Measurements from ENCODE around the gene CYB5R4. TPM values are rescaled to one million over a fixed set of nuclear protein-coding genes. Genes with fewer than 3 reads are reported as not detected.

Gene CYB5R4
- total RNA-seq, 4 donors from 2014 or later = 4.7 to 13.5 (median 8.7) TPM

DNA sequence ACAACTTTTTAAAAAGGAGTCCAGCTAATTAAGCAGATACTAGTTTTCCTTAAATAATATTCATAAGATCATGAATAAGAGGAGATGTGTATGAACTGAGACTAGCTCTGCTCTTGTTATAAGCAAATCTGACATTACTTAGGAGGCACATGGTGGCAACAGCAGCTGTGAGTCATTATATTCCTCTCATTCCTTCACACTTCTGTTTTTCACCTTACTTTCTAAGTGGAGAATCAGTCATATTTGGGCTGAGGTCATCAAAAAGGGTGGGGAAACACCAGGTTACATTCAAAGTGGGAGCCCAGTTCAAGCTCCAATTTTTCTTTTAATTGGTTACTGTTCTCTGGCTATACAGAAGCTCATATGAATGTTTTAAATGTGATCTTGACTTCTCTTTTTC is 12.3 kb upstream of the CYB5R4 start:
- H3K4me1 ChIP-seq = no peaks in the 10 kb centered on the region
- peaks cover 16% of the 10 kb centered on the region for H3K27me3 ChIP-seq
- TF ChIP-seq POLR2AphosphoS5 (IDR thresholded peaks at IDR 0.05) (no peak), EP300 (IDR thresholded peaks at IDR 0.05) (no peak), POLR2A (IDR thresholded peaks at IDR 0.05) (no peak)
- TF ChIP-seq, protein P1, sequence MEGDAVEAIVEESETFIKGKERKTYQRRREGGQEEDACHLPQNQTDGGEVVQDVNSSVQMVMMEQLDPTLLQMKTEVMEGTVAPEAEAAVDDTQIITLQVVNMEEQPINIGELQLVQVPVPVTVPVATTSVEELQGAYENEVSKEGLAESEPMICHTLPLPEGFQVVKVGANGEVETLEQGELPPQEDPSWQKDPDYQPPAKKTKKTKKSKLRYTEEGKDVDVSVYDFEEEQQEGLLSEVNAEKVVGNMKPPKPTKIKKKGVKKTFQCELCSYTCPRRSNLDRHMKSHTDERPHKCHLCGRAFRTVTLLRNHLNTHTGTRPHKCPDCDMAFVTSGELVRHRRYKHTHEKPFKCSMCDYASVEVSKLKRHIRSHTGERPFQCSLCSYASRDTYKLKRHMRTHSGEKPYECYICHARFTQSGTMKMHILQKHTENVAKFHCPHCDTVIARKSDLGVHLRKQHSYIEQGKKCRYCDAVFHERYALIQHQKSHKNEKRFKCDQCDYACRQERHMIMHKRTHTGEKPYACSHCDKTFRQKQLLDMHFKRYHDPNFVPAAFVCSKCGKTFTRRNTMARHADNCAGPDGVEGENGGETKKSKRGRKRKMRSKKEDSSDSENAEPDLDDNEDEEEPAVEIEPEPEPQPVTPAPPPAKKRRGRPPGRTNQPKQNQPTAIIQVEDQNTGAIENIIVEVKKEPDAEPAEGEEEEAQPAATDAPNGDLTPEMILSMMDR (IDR thresholded peaks at IDR 0.05) = no peak
- H3K9me3 ChIP-seq = no peaks in the 10 kb centered on the region
- H3K4me3 ChIP-seq = no peak overlapping the region
- H3K36me3 ChIP-seq = no peaks in the 10 kb centered on the region
- DNase-seq (ENCODE audit: low spot score in 2 of 2) = no peak
- no peak overlapping the region for H3K27ac ChIP-seq

DNA sequence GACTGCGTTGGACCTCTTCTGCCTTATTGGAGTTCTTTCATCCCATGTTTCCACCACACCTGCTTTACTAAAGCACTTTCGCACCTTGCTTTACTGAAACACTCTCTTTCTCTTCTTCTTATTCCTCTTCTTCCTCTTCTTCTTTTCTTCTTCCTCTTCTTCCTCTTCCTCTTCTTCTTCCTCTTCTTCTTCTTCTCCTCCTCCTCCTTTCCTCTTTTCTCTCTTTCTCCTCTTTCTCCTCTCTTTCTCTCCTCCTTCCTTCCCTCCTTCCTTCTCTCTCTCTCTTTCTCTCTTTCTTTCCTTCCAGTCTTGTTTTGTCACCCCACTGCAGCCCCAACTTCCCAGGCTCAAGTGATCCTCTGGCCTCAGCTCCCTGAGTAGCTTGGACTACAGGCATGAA is 10.4 kb upstream of the CYB5R4 start:
- WGBS = 85% methylated on average over 2 of the region's 2 CpGs

DNA sequence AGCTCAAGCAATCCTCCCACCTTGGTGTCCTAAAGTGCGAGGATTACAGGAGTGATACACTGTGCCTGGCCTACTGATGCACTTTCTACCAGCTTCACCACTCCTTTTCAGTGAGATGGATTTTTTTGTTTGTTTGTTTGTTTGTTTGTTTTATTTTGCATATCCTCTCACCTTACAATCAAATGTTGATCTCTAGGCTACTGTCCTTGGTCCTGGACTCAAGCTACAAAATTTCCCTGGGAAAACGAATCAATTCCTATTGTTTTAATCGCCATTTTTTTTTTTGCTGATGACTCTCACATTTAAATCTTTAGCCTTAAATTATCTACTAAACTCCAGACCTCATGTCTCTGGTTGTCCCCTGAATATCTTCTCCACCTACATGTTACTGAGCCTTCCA is 9.9 kb upstream of the CYB5R4 start:
- TF ChIP-seq, protein P1 (IDR thresholded peaks at IDR 0.05) = no peak
- TF ChIP-seq EP300 (IDR thresholded peaks at IDR 0.05) = no peak
- no peak for TF ChIP-seq POLR2AphosphoS5 (IDR thresholded peaks at IDR 0.05)
- TF ChIP-seq POLR2A (IDR thresholded peaks at IDR 0.05) = no peak
- Histone ChIP-seq H3K4me1 (peaks cover 18% of the 10 kb centered on the region), H3K27me3 (peaks cover 39% of the 10 kb centered on the region), H3K9me3 (no peaks in the 10 kb centered on the region), H3K27ac (no peak overlapping the region), H3K36me3 (no peaks in the 10 kb centered on the region), H3K4me3 (no peak overlapping the region)
- 80% methylated on average over 3 of the region's 3 CpGs for WGBS
- no peak for DNase-seq (ENCODE audit: low spot score in 2 of 2)

More for the DNA sequence above, 10.4 kb upstream of the CYB5R4 start:
- no peak for DNase-seq (ENCODE audit: low spot score in 2 of 2)
- Histone ChIP-seq H3K4me1 (peaks cover 15% of the 10 kb centered on the region), H3K27ac (no peak overlapping the region), H3K27me3 (peaks cover 36% of the 10 kb centered on the region), H3K36me3 (no peaks in the 10 kb centered on the region), H3K4me3 (no peak overlapping the region), H3K9me3 (no peaks in the 10 kb centered on the region)
- TF ChIP-seq EP300 (IDR thresholded peaks at IDR 0.05) = no peak
- TF ChIP-seq, protein P1 (IDR thresholded peaks at IDR 0.05) = no peak
- no peak for TF ChIP-seq POLR2AphosphoS5 (IDR thresholded peaks at IDR 0.05)
- TF ChIP-seq POLR2A (IDR thresholded peaks at IDR 0.05) = no peak

DNA sequence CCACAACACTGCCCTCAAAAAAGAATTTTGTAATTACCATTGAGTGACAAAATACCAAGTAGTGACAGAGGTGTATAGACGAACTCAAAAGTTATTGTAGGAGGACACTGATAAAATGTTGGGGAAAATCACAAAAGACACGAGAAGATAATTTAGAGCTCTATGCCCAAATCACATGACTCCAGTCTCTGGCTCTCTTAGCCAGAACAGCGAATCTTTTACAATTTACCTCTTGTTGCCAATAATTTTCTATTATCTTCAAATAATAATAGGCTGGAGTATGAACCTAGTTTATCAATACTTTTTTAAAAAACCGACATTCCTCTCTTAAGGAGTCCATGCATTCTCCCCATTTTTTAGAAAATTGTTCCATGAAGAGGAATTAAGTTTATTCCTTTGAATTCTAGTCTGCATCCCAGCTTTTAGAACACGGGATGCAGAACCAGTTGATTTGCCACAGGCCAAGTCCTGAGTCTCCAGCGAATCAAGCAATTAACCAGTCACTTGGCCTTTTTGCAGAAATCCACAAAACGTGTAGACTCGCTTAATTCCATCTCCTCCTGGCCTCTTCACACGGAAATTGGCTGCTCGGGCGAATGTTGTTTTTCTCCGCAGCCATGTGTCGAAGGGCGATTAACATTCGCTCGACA is 6.8 kb upstream of the CYB5R4 start:
- Histone ChIP-seq H3K27me3 (peaks cover 51% of the 10 kb centered on the region), H3K4me3 (peak overlapping the region; percentile 50), H3K36me3 (no peaks in the 10 kb centered on the region), H3K4me1 (peaks cover 18% of the 10 kb centered on the region), H3K27ac (no peak overlapping the region), H3K9me3 (no peaks in the 10 kb centered on the region)
- TF ChIP-seq, protein P1 (IDR thresholded peaks at IDR 0.05) = no peak
- TF ChIP-seq EP300 (IDR thresholded peaks at IDR 0.05) (no peak), POLR2A (IDR thresholded peaks at IDR 0.05) (no peak), POLR2AphosphoS5 (IDR thresholded peaks at IDR 0.05) (no peak)
- WGBS = 19% methylated on average over 11 of the region's 16 CpGs
- DNase-seq (ENCODE audit: low spot score in 2 of 2) = no peak

DNA sequence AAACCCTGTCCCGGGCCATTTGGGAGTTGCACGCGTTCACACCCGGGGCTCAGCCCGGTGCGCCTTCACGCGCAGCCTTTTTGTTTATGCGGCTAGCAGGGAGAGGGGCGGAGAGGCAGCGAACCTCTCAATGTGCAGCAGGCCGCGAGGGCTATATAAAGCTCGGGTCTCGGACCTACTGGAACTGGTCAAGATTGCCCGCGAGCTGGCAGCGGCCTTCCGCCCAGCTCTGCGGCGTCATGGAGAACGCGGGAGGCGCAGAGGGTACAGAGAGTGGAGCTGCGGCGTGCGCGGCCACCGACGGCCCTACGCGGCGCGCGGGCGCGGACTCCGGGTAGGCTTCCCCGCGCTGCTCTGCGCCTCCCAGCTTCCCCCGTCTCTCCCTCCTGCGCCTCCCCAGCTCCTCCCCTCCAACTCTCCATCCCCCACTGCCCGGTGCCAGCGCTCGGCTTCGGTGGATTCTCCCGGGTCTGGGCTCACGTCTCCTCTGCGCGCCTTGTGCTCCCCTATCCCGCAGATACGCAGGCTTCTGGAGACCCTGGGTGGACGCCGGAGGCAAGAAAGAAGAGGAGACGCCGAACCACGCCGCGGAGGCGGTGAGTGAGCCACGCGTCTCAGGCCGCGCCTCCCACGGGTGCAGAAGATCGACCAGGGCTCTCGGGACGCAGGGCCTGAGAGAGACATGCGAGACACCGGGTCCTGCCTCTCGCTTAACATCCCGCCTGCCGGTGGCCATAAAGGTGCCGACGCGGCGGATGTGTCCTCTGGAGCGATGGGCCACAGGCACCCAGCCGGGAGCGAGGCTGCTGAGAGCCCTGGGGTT is 6.1 kb upstream of the CYB5R4 start, which contains the start of gene RIPPLY2:
Gene RIPPLY2, plus strand, starts transcription at position 183 of the 823 bp plus-strand sequence. Its CDS starts 57 bp downstream, at position 240.
- 2% methylated on average over 36 of the region's 81 CpGs for WGBS
- peak within 1 kb of the TSS; percentile 50 for H3K4me3 ChIP-seq
- H3K4me1 ChIP-seq = peaks cover 18% of the 10 kb centered on the region
- no peaks in the 10 kb centered on the region for H3K9me3 ChIP-seq
- TF ChIP-seq POLR2A (IDR thresholded peaks at IDR 0.05) (no peak), EP300 (IDR thresholded peaks at IDR 0.05) (no peak), POLR2AphosphoS5 (IDR thresholded peaks at IDR 0.05) (no peak)
- TF ChIP-seq, protein P1 (IDR thresholded peaks at IDR 0.05) = no peak
- H3K36me3 ChIP-seq = no peaks in the 10 kb centered on the region
- H3K27me3 ChIP-seq = peaks cover 51% of the 10 kb centered on the region
- peak in 1 of 2 donors; percentile 77 for DNase-seq (ENCODE audit: low spot score in 2 of 2)
- H3K27ac ChIP-seq = no peak within 1 kb of the TSS
